ENCODE measurements around the gene KCNQ2. TPM values are rescaled to one million over a fixed set of nuclear protein-coding genes. Genes with fewer than 3 reads are reported as not detected.

The KCNQ2 gene
- polyA plus RNA-seq, 3 donors from 2014 or later, result 0.73 TPM; not detected in 2

GRCh38 chr20:63431944-63432343, 40.5 kb downstream of the KCNQ2 start:
- peaks cover 4 to 5% (median 4%) of the 10 kb centered on the region in 3 donors for H3K27me3 Mint-ChIP-seq (ENCODE audit: low read depth in 3 of 3)
- no peaks in the 10 kb centered on the region for H3K36me3 Mint-ChIP-seq
- H3K4me3 Mint-ChIP-seq, result no peak overlapping the region
- peaks cover 7 to 10% of the 10 kb centered on the region in 2 donors for H3K4me1 Mint-ChIP-seq
- no peak overlapping the region for H3K27ac Mint-ChIP-seq
- no peak for DNase-seq
- no peaks in the 10 kb centered on the region for H3K9me3 Mint-ChIP-seq

- Mint-ChIP-seq H3K27ac (peak overlapping the region in 1 of 6 donors; percentile 62), H3K4me1 (peaks cover 7 to 9% of the 10 kb centered on the region in 2 donors), H3K4me3 (no peak overlapping the region), H3K9me3 (no peaks in the 10 kb centered on the region), H3K36me3 (no peaks in the 10 kb centered on the region), H3K27me3 (ENCODE audit: low read depth in 3 of 3) (peaks cover 5 to 6% (median 6%) of the 10 kb centered on the region in 3 donors)
- DNase-seq, result no peak
Observed at GRCh38 chr20:63430891-63431290, 41.6 kb downstream of the KCNQ2 start.

- Mint-ChIP-seq H3K27me3 (ENCODE audit: low read depth in 3 of 3) (peaks cover 3 to 7% (median 6%) of the 10 kb centered on the region in 3 donors), H3K4me3 (no peak overlapping the region), H3K27ac (no peak overlapping the region), H3K9me3 (no peaks in the 10 kb centered on the region), H3K36me3 (no peaks in the 10 kb centered on the region), H3K4me1 (peaks cover 7 to 8% of the 10 kb centered on the region in 2 donors)
- no peak for DNase-seq
Observed at GRCh38 chr20:63429992-63430391, 42.5 kb downstream of the KCNQ2 start.

- no peaks in the 10 kb centered on the region for H3K4me1 Mint-ChIP-seq
- no peaks in the 10 kb centered on the region for H3K36me3 Mint-ChIP-seq
- peaks cover 0 to 10% (median 6%) of the 10 kb centered on the region in 3 donors for H3K27me3 Mint-ChIP-seq (ENCODE audit: low read depth in 3 of 3)
- DNase-seq, result no peak
- no peak overlapping the region for H3K27ac Mint-ChIP-seq
- H3K4me3 Mint-ChIP-seq, result no peak overlapping the region
- H3K9me3 Mint-ChIP-seq, result no peaks in the 10 kb centered on the region
Observed at GRCh38 chr20:63428906-63429575, 43.4 kb downstream of the KCNQ2 start.

GRCh38 chr20:63427724-63428330, 44.6 kb downstream of the KCNQ2 start:
- DNase-seq, result no peak
- Mint-ChIP-seq H3K27me3 (ENCODE audit: low read depth in 3 of 3) (peaks cover 0 to 10% (median 6%) of the 10 kb centered on the region in 3 donors), H3K4me3 (no peak overlapping the region), H3K27ac (no peak overlapping the region), H3K4me1 (no peaks in the 10 kb centered on the region), H3K9me3 (no peaks in the 10 kb centered on the region), H3K36me3 (no peaks in the 10 kb centered on the region)

GRCh38 chr20:63427206-63427605, 45.2 kb downstream of the KCNQ2 start:
- Mint-ChIP-seq H3K27me3 (ENCODE audit: low read depth in 3 of 3) (peaks cover 0 to 10% (median 6%) of the 10 kb centered on the region in 3 donors), H3K27ac (no peak overlapping the region), H3K9me3 (no peaks in the 10 kb centered on the region), H3K36me3 (no peaks in the 10 kb centered on the region), H3K4me3 (no peak overlapping the region), H3K4me1 (no peaks in the 10 kb centered on the region)
- DNase-seq, result no peak

- no peak for DNase-seq
- Mint-ChIP-seq H3K9me3 (no peaks in the 10 kb centered on the region), H3K4me1 (no peaks in the 10 kb centered on the region), H3K27ac (no peak overlapping the region), H3K4me3 (no peak overlapping the region), H3K36me3 (no peaks in the 10 kb centered on the region), H3K27me3 (ENCODE audit: low read depth in 3 of 3) (peaks cover 0 to 8% (median 3%) of the 10 kb centered on the region in 3 donors)
Observed at GRCh38 chr20:63425846-63426485, 46.5 kb downstream of the KCNQ2 start.

- Mint-ChIP-seq H3K9me3 (no peaks in the 10 kb centered on the region), H3K4me1 (no peaks in the 10 kb centered on the region), H3K4me3 (no peak overlapping the region), H3K36me3 (no peaks in the 10 kb centered on the region), H3K27ac (no peak overlapping the region), H3K27me3 (ENCODE audit: low read depth in 3 of 3) (peaks cover 0 to 8% (median 3%) of the 10 kb centered on the region in 3 donors)
- DNase-seq, result no peak
Observed at GRCh38 chr20:63424613-63425012, 47.8 kb downstream of the KCNQ2 start.

GRCh38 chr20:63423751-63424150, 48.7 kb downstream of the KCNQ2 start:
- H3K9me3 Mint-ChIP-seq, result no peaks in the 10 kb centered on the region
- DNase-seq, result no peak
- H3K4me1 Mint-ChIP-seq, result no peaks in the 10 kb centered on the region
- no peak overlapping the region for H3K4me3 Mint-ChIP-seq
- no peaks in the 10 kb centered on the region for H3K36me3 Mint-ChIP-seq
- H3K27ac Mint-ChIP-seq, result no peak overlapping the region
- peaks cover 0 to 8% (median 3%) of the 10 kb centered on the region in 3 donors for H3K27me3 Mint-ChIP-seq (ENCODE audit: low read depth in 3 of 3)

GRCh38 chr20:63422653-63423052, 49.8 kb downstream of the KCNQ2 start:
- Mint-ChIP-seq H3K27ac (no peak overlapping the region), H3K4me3 (no peak overlapping the region), H3K27me3 (ENCODE audit: low read depth in 3 of 3) (peaks cover 0 to 8% (median 5%) of the 10 kb centered on the region in 3 donors), H3K4me1 (no peaks in the 10 kb centered on the region), H3K36me3 (no peaks in the 10 kb centered on the region), H3K9me3 (no peaks in the 10 kb centered on the region)
- no peak for DNase-seq

- Mint-ChIP-seq H3K36me3 (no peaks in the 10 kb centered on the region), H3K27me3 (ENCODE audit: low read depth in 3 of 3) (peaks cover 0 to 8% (median 3%) of the 10 kb centered on the region in 3 donors), H3K27ac (no peak overlapping the region), H3K9me3 (no peaks in the 10 kb centered on the region), H3K4me1 (no peaks in the 10 kb centered on the region), H3K4me3 (no peak overlapping the region)
- DNase-seq, result no peak
Observed at GRCh38 chr20:63421913-63422312, 50.5 kb downstream of the KCNQ2 start.

GRCh38 chr20:63421094-63421692, 51.3 kb downstream of the KCNQ2 start:
- Mint-ChIP-seq H3K36me3 (no peaks in the 10 kb centered on the region), H3K27ac (no peak overlapping the region), H3K27me3 (ENCODE audit: low read depth in 3 of 3) (peaks cover 0 to 6% (median 3%) of the 10 kb centered on the region in 3 donors), H3K4me1 (no peaks in the 10 kb centered on the region), H3K4me3 (no peak overlapping the region), H3K9me3 (no peaks in the 10 kb centered on the region)
- DNase-seq, result no peak

GRCh38 chr20:63420359-63421093, 51.9 kb downstream of the KCNQ2 start:
- Mint-ChIP-seq H3K4me3 (no peak overlapping the region), H3K27ac (no peak overlapping the region), H3K9me3 (no peaks in the 10 kb centered on the region), H3K4me1 (no peaks in the 10 kb centered on the region), H3K27me3 (ENCODE audit: low read depth in 3 of 3) (peaks cover 0 to 6% (median 1%) of the 10 kb centered on the region in 3 donors), H3K36me3 (no peaks in the 10 kb centered on the region)
- no peak for DNase-seq
